DOHH2 (cell line): Measurements from ENCODE around the gene SST.

Source experiments
- H3F3A ChIP-seq: fragments of 200-600 bp; sonication (generic), shearing (Covaris generic); 2 replicates; pipeline ENCODE4 v1.6.0; 2016; ENCODE audit warnings: antibody characterized with exemption, mild to moderate bottlenecking; ENCODE audit not compliant: control insufficient read depth, insufficient read depth
- H3K27ac ChIP-seq: fragments of 200-600 bp; sonication (generic); 2 replicates; pipeline ENCODE4 v1.5.1; 2014; ENCODE audit warnings: low read depth, mild to moderate bottlenecking, low read length, moderate library complexity
- H3K27me3 ChIP-seq: fragments of 200-600 bp; sonication (generic); 2 replicates; pipeline ENCODE4 v1.6.1; 2014; ENCODE audit warnings: mild to moderate bottlenecking, low read length, mixed read lengths; ENCODE audit not compliant: control insufficient read depth
- H3K36me3 ChIP-seq: fragments of 200-600 bp; sonication (generic); 2 replicates; pipeline ENCODE4 v1.6.1; 2014; ENCODE audit warnings: mild to moderate bottlenecking, low read length, moderate library complexity, mixed read lengths; ENCODE audit not compliant: control insufficient read depth
- H3K4me1 ChIP-seq: fragments of 200-600 bp; sonication (generic); 2 replicates; pipeline ENCODE4 v1.6.1; 2014; ENCODE audit warnings: mild to moderate bottlenecking, low read length, mixed read lengths; ENCODE audit not compliant: control insufficient read depth
- H3K4me2 ChIP-seq: fragments of 200-600 bp; sonication (generic); 2 replicates; pipeline ENCODE4 v1.6.0; 2014; ENCODE audit warnings: mild to moderate bottlenecking, low read length, moderate library complexity
- H3K4me3 ChIP-seq: fragments of 200-600 bp; sonication (generic); 2 replicates; pipeline ENCODE4 v1.5.1; 2014; ENCODE audit warnings: mild to moderate bottlenecking, low read length, mixed read lengths
- H3K79me2 ChIP-seq: fragments of 200-600 bp; sonication (generic); 2 replicates; pipeline ENCODE4 v1.6.1; 2014; ENCODE audit warnings: mild to moderate bottlenecking, low read length, mixed read lengths; ENCODE audit not compliant: control insufficient read depth
- H3K9me2 ChIP-seq: fragments of 200-600 bp; sonication (generic); replicated peaks from 2 replicates; pipeline ENCODE4 v1.6.1; 2014; ENCODE audit warnings: mild to moderate bottlenecking, low read length, mixed read lengths; ENCODE audit not compliant: control insufficient read depth
- H3K9me3 ChIP-seq: fragments of 200-600 bp; sonication (generic); 2 replicates; pipeline ENCODE4 v1.6.1; 2014; ENCODE audit warnings: antibody characterized with exemption, low read length, mixed read lengths; ENCODE audit not compliant: control insufficient read depth, insufficient read depth
- H4K20me1 ChIP-seq: fragments of 200-600 bp; sonication (generic); 2 replicates; pipeline ENCODE4 v1.6.0; 2014; ENCODE audit warnings: low read depth, mild to moderate bottlenecking, antibody characterized with exemption, low read length, moderate library complexity; ENCODE audit not compliant: control insufficient read depth, insufficient read depth
- CTCF ChIP-seq: fragments of 200-600 bp; sonication (generic); IDR thresholded peaks from one replicate; pipeline ENCODE4 v1.5.1; 2014; ENCODE audit warnings: antibody characterized with exemption, mild to moderate bottlenecking, low read depth, low read length; ENCODE audit not compliant: poor library complexity, severe bottlenecking
- EZH2phosphoT487 ChIP-seq: fragments of 200-600 bp; sonication (generic); IDR thresholded peaks from 2 replicates; pipeline ENCODE4 v1.6.1; 2017; ENCODE audit warnings: borderline replicate concordance, mild to moderate bottlenecking, antibody characterized with exemption, low read length, moderate library complexity, mixed read lengths

SST gene

GRCh38 chr3:187709155-187709554, 39.0 kb upstream of the SST start:
- Histone ChIP-seq H3F3A (no peaks in the 10 kb centered on the region), H3K36me3 (no peaks in the 10 kb centered on the region), H3K4me2 (no peak overlapping the region), H3K27me3 (no peaks in the 10 kb centered on the region), H3K9me2 (no peaks in the 10 kb centered on the region), H4K20me1 (no peaks in the 10 kb centered on the region), H3K9me3 (no peaks in the 10 kb centered on the region), H3K4me1 (no peaks in the 10 kb centered on the region), H3K79me2 (no peaks in the 10 kb centered on the region), H3K27ac (no peak overlapping the region), H3K4me3 (no peak overlapping the region)
- peak; percentile 26 for TF ChIP-seq CTCF
- TF ChIP-seq EZH2phosphoT487 = no peak

- Histone ChIP-seq H3K27ac (no peak overlapping the region), H3K79me2 (no peaks in the 10 kb centered on the region), H3K9me3 (no peaks in the 10 kb centered on the region), H3F3A (no peaks in the 10 kb centered on the region), H4K20me1 (no peaks in the 10 kb centered on the region), H3K9me2 (no peaks in the 10 kb centered on the region), H3K27me3 (no peaks in the 10 kb centered on the region), H3K4me1 (no peaks in the 10 kb centered on the region), H3K36me3 (no peaks in the 10 kb centered on the region), H3K4me3 (no peak overlapping the region), H3K4me2 (no peak overlapping the region)
- TF ChIP-seq EZH2phosphoT487 (no peak), CTCF (no peak)
Observed at GRCh38 chr3:187708696-187709095, 38.5 kb upstream of the SST start.

DNA sequence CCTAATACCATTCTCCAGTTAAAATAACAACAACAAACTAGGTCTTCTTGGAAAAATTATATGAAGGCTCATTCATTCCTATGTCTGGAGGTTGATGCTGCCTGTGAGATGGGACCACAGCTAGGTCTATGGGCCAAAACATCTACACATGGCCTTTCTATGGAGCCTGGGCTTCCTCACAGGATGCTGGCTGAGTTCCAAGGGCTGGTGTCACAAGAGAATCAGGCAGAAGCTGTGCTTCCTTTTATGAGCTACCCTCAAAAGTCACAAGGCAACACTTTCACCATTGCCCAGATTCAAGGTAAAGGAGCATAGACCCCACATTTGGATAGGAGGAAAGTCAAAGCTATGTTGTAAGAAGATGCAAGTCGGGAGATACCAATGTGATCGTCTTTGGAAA, 36.8 kb upstream of the SST start:
- Histone ChIP-seq H3K27me3 (no peaks in the 10 kb centered on the region), H3K9me3 (no peaks in the 10 kb centered on the region), H3K4me3 (no peak overlapping the region), H3K9me2 (no peaks in the 10 kb centered on the region), H4K20me1 (no peaks in the 10 kb centered on the region), H3K4me1 (no peaks in the 10 kb centered on the region), H3K27ac (no peak overlapping the region), H3F3A (no peaks in the 10 kb centered on the region), H3K79me2 (no peaks in the 10 kb centered on the region), H3K36me3 (no peaks in the 10 kb centered on the region), H3K4me2 (no peak overlapping the region)
- TF ChIP-seq CTCF = no peak
- no peak for TF ChIP-seq EZH2phosphoT487

- H3K27me3 ChIP-seq = no peaks in the 10 kb centered on the region
- H3K4me1 ChIP-seq = no peaks in the 10 kb centered on the region
- H3K27ac ChIP-seq = no peak overlapping the region
- no peak overlapping the region for H3K4me3 ChIP-seq
- H3K4me2 ChIP-seq = no peak overlapping the region
- no peaks in the 10 kb centered on the region for H3F3A ChIP-seq
- H4K20me1 ChIP-seq = no peaks in the 10 kb centered on the region
- H3K36me3 ChIP-seq = no peaks in the 10 kb centered on the region
- no peaks in the 10 kb centered on the region for H3K79me2 ChIP-seq
- H3K9me2 ChIP-seq = no peaks in the 10 kb centered on the region
- H3K9me3 ChIP-seq = no peaks in the 10 kb centered on the region
- TF ChIP-seq EZH2phosphoT487 (no peak), CTCF (no peak)
Observed at GRCh38 chr3:187705164-187705563, 35.0 kb upstream of the SST start.
